ENCODE results near the gene NR2F2. TPM values are rescaled to one million over a fixed set of nuclear protein-coding genes. Genes with fewer than 3 reads are reported as not detected.
A peak's percentile ranks its signal among the peaks of the same experiment; 100 is the strongest.

NR2F2 gene
- total RNA-seq, 1 experiment from 2014 or later, result 0.17 TPM

GRCh38 chr15:96309143-96309660, 21.3 kb upstream of the NR2F2 start:
- Histone ChIP-seq H3K4me3 (ENCODE audit: insufficient read depth, low read depth, low read length) (no peak overlapping the region), H3K36me3 (replicated peaks; ENCODE audit: control insufficient read depth, insufficient read depth, low read length) (no peaks in the 10 kb centered on the region), H3K27me3 (ENCODE audit: control insufficient read depth, insufficient read depth, low read length) (peaks cover 2% of the 10 kb centered on the region)
- no peak for DNase-seq

- H3K4me3 ChIP-seq (ENCODE audit: insufficient read depth, low read depth, low read length), result no peak overlapping the region
Measured at GRCh38 chr15:96311256-96311955, 19.1 kb upstream of the NR2F2 start.

GRCh38 chr15:96311956-96312294, 18.6 kb upstream of the NR2F2 start:
- H3K4me3 ChIP-seq (ENCODE audit: insufficient read depth, low read depth, low read length), result no peak overlapping the region
- peaks cover 6% of the 10 kb centered on the region for H3K27me3 ChIP-seq (ENCODE audit: control insufficient read depth, insufficient read depth, low read length)
- H3K36me3 ChIP-seq (replicated peaks; ENCODE audit: control insufficient read depth, insufficient read depth, low read length), result no peaks in the 10 kb centered on the region
- no peak for DNase-seq

More at GRCh38 chr15:96311256-96311955, 19.1 kb upstream of the NR2F2 start:
- Histone ChIP-seq H3K27me3 (ENCODE audit: control insufficient read depth, insufficient read depth, low read length) (peaks cover 4% of the 10 kb centered on the region), H3K36me3 (replicated peaks; ENCODE audit: control insufficient read depth, insufficient read depth, low read length) (no peaks in the 10 kb centered on the region)
- no peak for DNase-seq

GRCh38 chr15:96312641-96313335, 17.7 kb upstream of the NR2F2 start:
- Histone ChIP-seq H3K4me3 (ENCODE audit: insufficient read depth, low read depth, low read length) (no peak overlapping the region), H3K27me3 (ENCODE audit: control insufficient read depth, insufficient read depth, low read length) (peaks cover 7% of the 10 kb centered on the region), H3K36me3 (replicated peaks; ENCODE audit: control insufficient read depth, insufficient read depth, low read length) (no peaks in the 10 kb centered on the region)
- DNase-seq, result no peak

GRCh38 chr15:96314518-96314917, 16.0 kb upstream of the NR2F2 start:
- H3K4me3 ChIP-seq (ENCODE audit: insufficient read depth, low read depth, low read length), result no peak overlapping the region
- H3K27me3 ChIP-seq (ENCODE audit: control insufficient read depth, insufficient read depth, low read length), result peaks cover 25% of the 10 kb centered on the region
- H3K36me3 ChIP-seq (replicated peaks; ENCODE audit: control insufficient read depth, insufficient read depth, low read length), result no peaks in the 10 kb centered on the region
- no peak for DNase-seq

GRCh38 chr15:96314963-96315362, 15.5 kb upstream of the NR2F2 start:
- DNase-seq, result no peak
- H3K4me3 ChIP-seq (ENCODE audit: insufficient read depth, low read depth, low read length), result no peak overlapping the region
- peaks cover 29% of the 10 kb centered on the region for H3K27me3 ChIP-seq (ENCODE audit: control insufficient read depth, insufficient read depth, low read length)
- no peaks in the 10 kb centered on the region for H3K36me3 ChIP-seq (replicated peaks; ENCODE audit: control insufficient read depth, insufficient read depth, low read length)

GRCh38 chr15:96316953-96317629, 13.4 kb upstream of the NR2F2 start:
- Histone ChIP-seq H3K36me3 (replicated peaks; ENCODE audit: control insufficient read depth, insufficient read depth, low read length) (no peaks in the 10 kb centered on the region), H3K27me3 (ENCODE audit: control insufficient read depth, insufficient read depth, low read length) (peaks cover 50% of the 10 kb centered on the region), H3K4me3 (ENCODE audit: insufficient read depth, low read depth, low read length) (no peak overlapping the region)
- no peak for DNase-seq

- H3K4me3 ChIP-seq (ENCODE audit: insufficient read depth, low read depth, low read length), result no peak overlapping the region
- no peaks in the 10 kb centered on the region for H3K36me3 ChIP-seq (replicated peaks; ENCODE audit: control insufficient read depth, insufficient read depth, low read length)
- peaks cover 78% of the 10 kb centered on the region for H3K27me3 ChIP-seq (ENCODE audit: control insufficient read depth, insufficient read depth, low read length)
- DNase-seq, result no peak
Measured at GRCh38 chr15:96320107-96320506, 10.4 kb upstream of the NR2F2 start.

- peaks cover 87% of the 10 kb centered on the region for H3K27me3 ChIP-seq (ENCODE audit: control insufficient read depth, insufficient read depth, low read length)
- peak overlapping the region; percentile 34; the same call in 1 of the 2 replicates for H3K4me3 ChIP-seq (ENCODE audit: insufficient read depth, low read depth, low read length)
- H3K36me3 ChIP-seq (replicated peaks; ENCODE audit: control insufficient read depth, insufficient read depth, low read length), result no peaks in the 10 kb centered on the region
- DNase-seq, result peak; percentile 51
Measured at GRCh38 chr15:96320703-96321638, 9.5 kb upstream of the NR2F2 start.

- DNase-seq, result peak; percentile 81
- Histone ChIP-seq H3K4me3 (ENCODE audit: insufficient read depth, low read depth, low read length) (peak overlapping the region; percentile 34), H3K27me3 (ENCODE audit: control insufficient read depth, insufficient read depth, low read length) (peaks cover 92% of the 10 kb centered on the region), H3K36me3 (replicated peaks; ENCODE audit: control insufficient read depth, insufficient read depth, low read length) (no peaks in the 10 kb centered on the region)
Measured at GRCh38 chr15:96321639-96322535, 8.6 kb upstream of the NR2F2 start.

- peak overlapping the region; percentile 34; the same call in 1 of the 2 replicates for H3K4me3 ChIP-seq (ENCODE audit: insufficient read depth, low read depth, low read length)
- H3K27me3 ChIP-seq (ENCODE audit: control insufficient read depth, insufficient read depth, low read length), result peaks cover 99% of the 10 kb centered on the region
- no peaks in the 10 kb centered on the region for H3K36me3 ChIP-seq (replicated peaks; ENCODE audit: control insufficient read depth, insufficient read depth, low read length)
- peak; percentile 81 for DNase-seq
Measured at GRCh38 chr15:96322536-96323318, 7.8 kb upstream of the NR2F2 start.

GRCh38 chr15:96323319-96324145, 7.0 kb upstream of the NR2F2 start:
- H3K27me3 ChIP-seq (ENCODE audit: control insufficient read depth, insufficient read depth, low read length), result peaks cover 99% of the 10 kb centered on the region
- peak; percentile 58 for DNase-seq
- H3K36me3 ChIP-seq (replicated peaks; ENCODE audit: control insufficient read depth, insufficient read depth, low read length), result no peaks in the 10 kb centered on the region
- peak overlapping the region; percentile 0; the same call in 1 of the 2 replicates for H3K4me3 ChIP-seq (ENCODE audit: insufficient read depth, low read depth, low read length)

All from H7 (cell line).